Measurements from ENCODE around the gene CIZ1. TPM values are rescaled to one million over a fixed set of nuclear protein-coding genes. Genes with fewer than 3 reads are reported as not detected.
A peak's percentile ranks its signal among the peaks of the same experiment; 100 is the strongest.

CIZ1 gene
- total RNA-seq, 1 donor from 2014 or later: 170 TPM

DNA sequence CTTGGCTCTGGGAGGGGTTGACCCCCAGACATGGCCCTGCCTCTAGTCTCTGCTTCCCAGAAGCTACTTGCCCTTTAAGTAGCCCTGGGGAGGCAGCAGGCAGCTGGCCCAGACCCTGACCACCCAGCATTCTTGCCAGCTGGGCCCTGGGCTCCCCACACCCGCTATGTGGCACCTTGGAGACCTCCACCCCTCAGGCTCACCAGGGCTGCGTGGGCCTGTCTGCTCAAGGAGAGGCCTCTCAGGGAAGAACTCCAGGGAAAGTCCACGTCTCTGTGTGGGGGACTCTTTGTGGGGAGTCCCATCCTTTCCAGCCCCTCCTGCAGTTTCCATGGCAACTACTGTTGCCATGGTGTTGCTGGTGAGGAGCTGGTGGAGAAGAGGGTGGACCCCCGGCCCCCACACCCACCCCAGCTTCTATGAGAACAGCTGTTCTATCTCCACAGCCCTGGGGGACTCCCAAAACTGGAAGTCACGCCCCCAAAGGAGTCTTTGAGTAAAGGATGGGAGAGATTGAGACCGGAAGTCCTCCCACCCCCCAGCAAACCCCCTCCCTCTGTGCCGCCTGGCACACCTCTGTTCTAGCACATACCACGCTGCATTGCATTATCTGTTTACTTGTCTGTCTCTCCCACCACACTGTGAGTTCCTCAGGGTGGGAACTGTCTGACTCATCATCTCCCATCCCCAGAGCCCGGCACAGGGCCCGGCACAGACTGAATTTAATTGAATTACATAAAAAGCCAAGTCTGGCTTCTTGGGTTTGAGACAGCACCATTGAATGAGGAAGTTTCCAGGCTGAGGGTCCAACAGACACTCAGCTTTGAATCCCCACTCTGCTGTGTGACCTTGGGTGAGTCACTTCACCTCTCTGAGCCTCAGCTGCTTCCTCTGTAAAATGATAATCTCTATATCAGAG lies 24.4 kb upstream of the CIZ1 start:
- DNase-seq (ENCODE audit: extremely low spot score, unreplicated experiment): no peak
- Mint-ChIP-seq H3K4me1 (ENCODE audit: unreplicated experiment) (peaks cover 44% of the 10 kb centered on the region), H3K9me3 (ENCODE audit: unreplicated experiment) (no peaks in the 10 kb centered on the region), H3K36me3 (ENCODE audit: unreplicated experiment) (peaks cover 7% of the 10 kb centered on the region), H3K27ac (ENCODE audit: unreplicated experiment) (peak overlapping the region; percentile 94), H3K4me3 (ENCODE audit: unreplicated experiment) (no peak overlapping the region), H3K27me3 (ENCODE audit: unreplicated experiment) (no peaks in the 10 kb centered on the region)
- TF ChIP-seq CTCF (IDR thresholded peaks at IDR 0.05): no peak

- H3K36me3 Mint-ChIP-seq (ENCODE audit: unreplicated experiment): peaks cover 7% of the 10 kb centered on the region
- H3K4me1 Mint-ChIP-seq (ENCODE audit: unreplicated experiment): peaks cover 48% of the 10 kb centered on the region
- H3K9me3 Mint-ChIP-seq (ENCODE audit: unreplicated experiment): no peaks in the 10 kb centered on the region
- DNase-seq (ENCODE audit: extremely low spot score, unreplicated experiment): no peak
- peak overlapping the region; percentile 94 for H3K27ac Mint-ChIP-seq (ENCODE audit: unreplicated experiment)
- no peak overlapping the region for H3K4me3 Mint-ChIP-seq (ENCODE audit: unreplicated experiment)
- no peak for TF ChIP-seq CTCF (IDR thresholded peaks at IDR 0.05)
- no peaks in the 10 kb centered on the region for H3K27me3 Mint-ChIP-seq (ENCODE audit: unreplicated experiment)
Observed at GRCh38 chr9:128214571-128215490, 23.5 kb upstream of the CIZ1 start.

DNA sequence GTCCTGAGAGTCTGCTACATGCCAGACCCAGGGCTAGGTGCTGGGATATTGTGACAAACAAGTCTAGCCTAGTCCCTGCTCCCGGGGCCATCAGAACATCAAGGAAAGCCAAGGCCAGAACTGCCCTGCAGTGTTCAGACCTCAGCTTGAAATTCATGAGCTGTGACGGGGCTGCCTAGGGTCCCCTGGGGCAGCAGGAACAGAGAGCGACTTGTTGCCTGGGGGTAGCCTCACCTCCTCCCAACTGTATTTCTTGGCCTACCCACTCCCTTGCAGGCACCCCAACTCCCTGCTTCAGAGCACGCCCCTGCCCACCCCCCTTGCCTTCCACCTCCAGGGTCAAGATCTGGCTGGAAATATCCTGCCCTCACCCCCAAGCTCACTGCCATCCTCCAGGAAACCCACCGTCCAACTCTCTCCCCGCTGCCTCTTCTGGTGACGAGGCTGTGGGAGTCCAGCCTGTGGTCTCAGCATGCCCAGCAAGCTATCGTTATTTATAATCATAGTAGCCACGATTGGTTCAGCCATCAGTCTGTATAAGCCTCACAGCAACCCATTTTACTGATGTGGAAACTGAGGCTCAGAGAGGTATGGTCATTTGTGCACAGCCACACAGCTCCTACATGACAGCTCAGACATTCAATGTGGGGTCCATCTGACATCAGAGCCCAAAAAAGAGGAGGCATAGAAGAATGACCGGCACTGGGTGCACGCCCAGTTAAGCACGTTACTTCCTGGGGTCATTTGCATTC lies 22.6 kb upstream of the CIZ1 start:
- Mint-ChIP-seq H3K36me3 (ENCODE audit: unreplicated experiment) (peaks cover 7% of the 10 kb centered on the region), H3K9me3 (ENCODE audit: unreplicated experiment) (no peaks in the 10 kb centered on the region), H3K27me3 (ENCODE audit: unreplicated experiment) (no peaks in the 10 kb centered on the region), H3K27ac (ENCODE audit: unreplicated experiment) (no peak overlapping the region), H3K4me1 (ENCODE audit: unreplicated experiment) (peaks cover 48% of the 10 kb centered on the region), H3K4me3 (ENCODE audit: unreplicated experiment) (no peak overlapping the region)
- no peak for DNase-seq (ENCODE audit: extremely low spot score, unreplicated experiment)
- no peak for TF ChIP-seq CTCF (IDR thresholded peaks at IDR 0.05)

- DNase-seq (ENCODE audit: extremely low spot score, unreplicated experiment): no peak
- Mint-ChIP-seq H3K27me3 (ENCODE audit: unreplicated experiment) (no peaks in the 10 kb centered on the region), H3K9me3 (ENCODE audit: unreplicated experiment) (no peaks in the 10 kb centered on the region), H3K4me3 (ENCODE audit: unreplicated experiment) (no peak overlapping the region), H3K27ac (ENCODE audit: unreplicated experiment) (peak overlapping the region; percentile 65), H3K4me1 (ENCODE audit: unreplicated experiment) (peaks cover 51% of the 10 kb centered on the region), H3K36me3 (ENCODE audit: unreplicated experiment) (peaks cover 2% of the 10 kb centered on the region)
- no peak for TF ChIP-seq CTCF (IDR thresholded peaks at IDR 0.05)
Observed at GRCh38 chr9:128211981-128212281, 20.6 kb upstream of the CIZ1 start.

Data from osteocyte (in vitro differentiated cells).